A673 (cell line): ENCODE results near the gene OR2T10.
"Not testable (repeated sequence)": the region's sequence is repeated elsewhere in the genome, so short reads cannot be mapped to it uniquely, and the experiment has no call there.

Experiments used
- EZH2 ChIP-seq: fragments of 200-600 bp; sonication (generic); IDR thresholded peaks from 2 replicates; pipeline ENCODE4 v1.6.1; 2017; ENCODE audit warnings: borderline replicate concordance, low read depth, mild to moderate bottlenecking, mixed read lengths, antibody characterized with exemption, low read length; ENCODE audit not compliant: poor library complexity, severe bottlenecking
- TF ChIP-seq, protein P1 (sequence below): fragments of 300-800, 200-600 bp; sonication (generic); conservative IDR thresholded peaks from 2 replicates; pipeline ENCODE4 v1.5.1; 2017; ENCODE audit warnings: low read depth, mild to moderate bottlenecking, antibody characterized with exemption, low read length, moderate library complexity, mixed read lengths

GRCh38 chr1:248574657-248575056, 22.8 kb downstream of the OR2T10 start, which contains the start of gene OR2T34:
- TF ChIP-seq, protein P1, sequence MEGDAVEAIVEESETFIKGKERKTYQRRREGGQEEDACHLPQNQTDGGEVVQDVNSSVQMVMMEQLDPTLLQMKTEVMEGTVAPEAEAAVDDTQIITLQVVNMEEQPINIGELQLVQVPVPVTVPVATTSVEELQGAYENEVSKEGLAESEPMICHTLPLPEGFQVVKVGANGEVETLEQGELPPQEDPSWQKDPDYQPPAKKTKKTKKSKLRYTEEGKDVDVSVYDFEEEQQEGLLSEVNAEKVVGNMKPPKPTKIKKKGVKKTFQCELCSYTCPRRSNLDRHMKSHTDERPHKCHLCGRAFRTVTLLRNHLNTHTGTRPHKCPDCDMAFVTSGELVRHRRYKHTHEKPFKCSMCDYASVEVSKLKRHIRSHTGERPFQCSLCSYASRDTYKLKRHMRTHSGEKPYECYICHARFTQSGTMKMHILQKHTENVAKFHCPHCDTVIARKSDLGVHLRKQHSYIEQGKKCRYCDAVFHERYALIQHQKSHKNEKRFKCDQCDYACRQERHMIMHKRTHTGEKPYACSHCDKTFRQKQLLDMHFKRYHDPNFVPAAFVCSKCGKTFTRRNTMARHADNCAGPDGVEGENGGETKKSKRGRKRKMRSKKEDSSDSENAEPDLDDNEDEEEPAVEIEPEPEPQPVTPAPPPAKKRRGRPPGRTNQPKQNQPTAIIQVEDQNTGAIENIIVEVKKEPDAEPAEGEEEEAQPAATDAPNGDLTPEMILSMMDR = not testable (repeated sequence)
- TF ChIP-seq EZH2 = not testable (repeated sequence)
